MCF 10A (cell line): ENCODE measurements around the gene STK24. TPM values are rescaled to one million over a fixed set of nuclear protein-coding genes. Genes with fewer than 3 reads are reported as not detected.
A peak's percentile ranks its signal among the peaks of the same experiment; 100 is the strongest.
"Not testable (repeated sequence)": the region's sequence is repeated elsewhere in the genome, so short reads cannot be mapped to it uniquely, and the experiment has no call there.

ENCODE experiments used
- Bru-seq: library from RNA; stranded (reverse); fragments of 400-500 nt; gene quantifications from one replicate; lab custom pipeline; 2021; lab: Mats Ljungman, UMichigan
- BruChase-seq, 2 experiments: library from RNA; stranded (reverse); fragments of 400-500 nt; gene quantifications; one replicate each; lab custom pipeline; 2021; lab: Mats Ljungman, UMichigan
- BruUV-seq: library from RNA; stranded (reverse); fragments of 400-500 nt; replicated peaks from 2 replicates; lab custom pipeline; 2021; lab: Mats Ljungman, UMichigan
- CTCF ChIA-PET: fragments of 300-600 bp; sonication (Branson Sonifier 250); formaldehyde crosslinking; extraction: SDS; loops from one replicate; lab custom pipeline; 2021; ENCODE audit warnings: antibody characterized with exemption, inconsistent platforms; lab: Yijun Ruan, JAX
- POLR2A ChIA-PET: fragments of 300-600, 350-650 bp; sonication (Branson Sonifier 250); formaldehyde crosslinking; extraction: SDS; loops from one replicate; lab custom pipeline; 2020; ENCODE audit warnings: antibody characterized with exemption, inconsistent platforms; lab: Yijun Ruan, JAX
- DNase-seq: peaks from one replicate; pipeline ENCODE4 v3.0.0-alpha.2; 2018; ENCODE audit not compliant: unreplicated experiment
- H3K27ac Mint-ChIP-seq: one replicate; pipeline ENCODE4 v1.8.0; 2022; ENCODE audit warnings: mild to moderate bottlenecking, low read depth, mixed read lengths; ENCODE audit not compliant: unreplicated experiment
- H3K27me3 Mint-ChIP-seq: one replicate; pipeline ENCODE4 v1.8.0; 2022; ENCODE audit warnings: mixed read lengths; ENCODE audit not compliant: insufficient read depth, unreplicated experiment
- H3K36me3 Mint-ChIP-seq: one replicate; pipeline ENCODE4 v1.8.0; 2022; ENCODE audit warnings: mild to moderate bottlenecking, moderate library complexity, mixed read lengths; ENCODE audit not compliant: insufficient read depth, unreplicated experiment
- H3K4me1 Mint-ChIP-seq: one replicate; pipeline ENCODE4 v1.8.0; 2022; ENCODE audit warnings: mixed read lengths; ENCODE audit not compliant: insufficient read depth, unreplicated experiment
- H3K4me3 Mint-ChIP-seq: one replicate; pipeline ENCODE4 v1.8.0; 2022; ENCODE audit warnings: mild to moderate bottlenecking, moderate library complexity, mixed read lengths; ENCODE audit not compliant: unreplicated experiment
- H3K9me3 Mint-ChIP-seq: one replicate; pipeline ENCODE4 v1.8.0; 2022; ENCODE audit warnings: mixed read lengths; ENCODE audit not compliant: unreplicated experiment
- CTCF ChIP-seq: fragments of 200-600 bp; IDR thresholded peaks from one replicate; pipeline ENCODE4 v1.8.0; 2022; ENCODE audit warnings: antibody characterized with exemption, mild to moderate bottlenecking; ENCODE audit not compliant: unreplicated experiment
- intact Hi-C: fragments of 100-400 bp; cut with micrococcal nuclease; formaldehyde crosslinking; loops from 2 replicates; pipeline ENCODE4 v1.14.1; 2022
- long read RNA-seq: library from polyadenylated mRNA; stranded (forward); transcript quantifications from one replicate; pipeline ENCODE4 v2.0.0, GENCODE V29; 2022
- total RNA-seq: library from RNA; stranded (reverse); gene quantifications from 2 replicates; pipeline ENCODE4 v1.2.3, GENCODE V29; 2022

STK24 gene
- total RNA-seq = 200 and 215 TPM in 2 replicates
- percentile 92 among the genes with signal in this experiment for Bru-seq, nascent RNA
- BruChase-seq, experiment 1, labeled RNA remaining after a 6-hour chase = percentile 87 among the genes with signal in this experiment
- BruChase-seq, experiment 2, labeled RNA remaining after a 2-hour chase = percentile 84 among the genes with signal in this experiment
- long read RNA-seq, full-length matches to known transcripts = 148 of 215 reads
- long read RNA-seq, partial matches to known transcripts = 34 of 215 reads
- long read RNA-seq, other reads (novel, unspliced or antisense) = 33 of 215 reads

- ChIA-PET CTCF (interaction anchor here (0.7 to 0.9 kb wide), 2 partner anchors 72 to 77 kb away, joined by 5 to 10 read pairs; no protein-coding TSS in a partner anchor), POLR2A (interaction anchor here (0.8 to 4.5 kb wide), 14 partner anchors 11 to 132 kb away, joined by 3 to 40 read pairs (median 4); no protein-coding TSS in a partner anchor)
- Mint-ChIP-seq H3K27me3 (no peaks in the 10 kb centered on the region), H3K27ac (peak within 1 kb of the TSS; percentile 83), H3K4me1 (peaks cover 22% of the 10 kb centered on the region), H3K9me3 (no peaks in the 10 kb centered on the region), H3K4me3 (peak within 1 kb of the TSS; percentile 82), H3K36me3 (no peaks in the 10 kb centered on the region)
- intact Hi-C loops = loop anchor here (1.0 to 2.0 kb wide), 3 partner anchors 76 to 132 kb away; no protein-coding TSS in a partner anchor
- TF ChIP-seq CTCF = no peak
- peak; percentile 67 for DNase-seq
- BruUV-seq = no TSS peak
Measured at GRCh38 chr13:98576963-98577835, at the start of gene STK24. Gene STK24 (minus strand): TSS chr13:98577107. CDS start chr13:98576786, 321 bp downstream.

GRCh38 chr13:98626298-98626935, 49.5 kb upstream of the STK24 start:
- peak; percentile 9 for DNase-seq
- Mint-ChIP-seq H3K9me3 (no peaks in the 10 kb centered on the region), H3K27me3 (peaks cover 16% of the 10 kb centered on the region), H3K36me3 (no peaks in the 10 kb centered on the region), H3K4me3 (no peak overlapping the region), H3K4me1 (no peaks in the 10 kb centered on the region), H3K27ac (no peak overlapping the region)
- ChIA-PET CTCF (interaction anchor here (0.8 kb wide), 1 partner anchor 13 kb away, joined by 3 read pairs; no protein-coding TSS in a partner anchor), POLR2A (no interaction called here)
- TF ChIP-seq CTCF = no peak
- no TSS peak for BruUV-seq
- intact Hi-C loops = no loop called here

GRCh38 chr13:98624589-98624988, 47.7 kb upstream of the STK24 start:
- H3K27ac Mint-ChIP-seq, H3K9me3 Mint-ChIP-seq, H3K4me3 Mint-ChIP-seq, H3K4me1 Mint-ChIP-seq, BruUV-seq, DNase-seq, intact Hi-C loops, H3K36me3 Mint-ChIP-seq, POLR2A ChIA-PET: not testable (repeated sequence)
- H3K27me3 Mint-ChIP-seq = peaks cover 14% of the 10 kb centered on the region
- CTCF ChIA-PET = interaction anchor here (0.6 to 1.0 kb wide), 3 partner anchors 29 to 180 kb away, joined by 3 to 4 read pairs (median 3); no protein-coding TSS in a partner anchor

- Mint-ChIP-seq H3K27ac (no peak overlapping the region), H3K9me3 (no peaks in the 10 kb centered on the region), H3K36me3 (no peaks in the 10 kb centered on the region), H3K4me1 (no peaks in the 10 kb centered on the region), H3K27me3 (peaks cover 14% of the 10 kb centered on the region), H3K4me3 (no peak overlapping the region)
- TF ChIP-seq CTCF = no peak
- ChIA-PET POLR2A (no interaction called here), CTCF (interaction anchor here (0.6 to 1.1 kb wide), 5 partner anchors 50 to 767 kb away, joined by 3 read pairs; no protein-coding TSS in a partner anchor)
- no TSS peak for BruUV-seq
- DNase-seq = no peak
- intact Hi-C loops = no loop called here
Measured at GRCh38 chr13:98622931-98623331, 46.0 kb upstream of the STK24 start.
